ENCODE data around the gene TAF11L11. TPM values are rescaled to one million over a fixed set of nuclear protein-coding genes. Genes with fewer than 3 reads are reported as not detected.
A peak's percentile ranks its signal among the peaks of the same experiment; 100 is the strongest.
"Not testable (repeated sequence)": the region's sequence is repeated elsewhere in the genome, so short reads cannot be mapped to it uniquely, and the experiment has no call there.

TAF11L11 gene
- total RNA-seq (not detected), polyA plus RNA-seq (not detected)
- long read RNA-seq, donor 1, result 0 reads
- long read RNA-seq, donor 2, result 0 reads
- long read RNA-seq, donor 3, result 0 reads
- long read RNA-seq, donor 4, result 0 reads
- long read RNA-seq, donor 5, result 0 reads
- long read RNA-seq, donor 6, result 0 reads
- long read RNA-seq, donor 7, result 0 reads
- long read RNA-seq, donor 8, result 0 reads
- long read RNA-seq, donor 9, result 0 reads
- long read RNA-seq, donor 10, result 0 reads

GRCh38 chr5:17603880-17604279 is at the start of gene TAF11L11:
Gene TAF11L11 (plus strand): TSS chr5:17604183.
- H3K27ac ChIP-seq; DNase-seq; H3K4me1 ChIP-seq (replicated peaks in 1 of 2); H3K9me3 ChIP-seq (replicated peaks in 1 of 3); H3K36me3 ChIP-seq (replicated peaks in 1 of 2); H3K4me3 ChIP-seq; H3K27me3 ChIP-seq; intact Hi-C loops (cut with DNase I): not testable (repeated sequence)
- 71 to 84% (median 74%) methylated on average over 6 of the region's 6 CpGs for WGBS, 4 donors

GRCh38 chr5:17585658-17586057 is 18.3 kb upstream of the TAF11L11 start, which contains the start of gene TAF11L7:
Gene TAF11L7 (minus strand): TSS chr5:17585758.
- H3K9me3 ChIP-seq (replicated peaks in 1 of 3); H3K4me1 ChIP-seq (replicated peaks in 1 of 2); H3K4me3 ChIP-seq; H3K36me3 ChIP-seq (replicated peaks in 1 of 2); intact Hi-C loops (cut with DNase I); H3K27me3 ChIP-seq; H3K27ac ChIP-seq; DNase-seq: not testable (repeated sequence)
- no CpG with 5 or more reads among the region's 16 CpGs for WGBS, 4 donors

GRCh38 chr5:17590860-17591259 is 13.1 kb upstream of the TAF11L11 start, which contains the start of gene TAF11L8:
Gene TAF11L8 (minus strand): TSS chr5:17590960.
- intact Hi-C loops (cut with DNase I); H3K36me3 ChIP-seq (replicated peaks in 1 of 2); H3K4me1 ChIP-seq (replicated peaks in 1 of 2); H3K27ac ChIP-seq; H3K9me3 ChIP-seq (replicated peaks in 1 of 3); DNase-seq; H3K4me3 ChIP-seq; H3K27me3 ChIP-seq: not testable (repeated sequence)
- WGBS, 4 donors, result no CpG with 5 or more reads among the region's 16 CpGs

GRCh38 chr5:17594255-17594654 is 9.7 kb upstream of the TAF11L11 start, which contains the start of gene TAF11L9:
Gene TAF11L9 (minus strand): TSS chr5:17594394.
- not testable (repeated sequence) for H3K4me1 ChIP-seq (replicated peaks in 1 of 2)

GRCh38 chr5:17597728-17598127 is 6.3 kb upstream of the TAF11L11 start, which contains the start of gene TAF11L10:
Gene TAF11L10 (minus strand): TSS chr5:17597828.
- H3K9me3 ChIP-seq (replicated peaks in 1 of 3); H3K4me3 ChIP-seq; H3K27me3 ChIP-seq; H3K36me3 ChIP-seq (replicated peaks in 1 of 2); intact Hi-C loops (cut with DNase I); H3K4me1 ChIP-seq (replicated peaks in 1 of 2); DNase-seq; H3K27ac ChIP-seq: not testable (repeated sequence)
- 40 to 82% methylated on average over 1 to 7 of the region's 15 CpGs; no CpG with 5 or more reads in 2 of the 4 donors for WGBS, 4 donors

More at GRCh38 chr5:17594255-17594654, 9.7 kb upstream of the TAF11L11 start, which contains the start of gene TAF11L9:
- H3K27ac ChIP-seq; H3K4me3 ChIP-seq; intact Hi-C loops (cut with DNase I); H3K36me3 ChIP-seq (replicated peaks in 1 of 2); H3K9me3 ChIP-seq (replicated peaks in 1 of 3); H3K27me3 ChIP-seq: not testable (repeated sequence)
- peak in 1 of 7 donors; percentile 10 for DNase-seq
- WGBS, 4 donors, result 90 to 97% (median 94%) methylated on average over 8 to 12 of the region's 15 CpGs

GRCh38 chr5:17604951-17605350 is 968 bp downstream of the TAF11L11 start:
- no peaks in the 10 kb centered on the region for H3K4me1 ChIP-seq (replicated peaks in 1 of 2)
- no peak for DNase-seq
- WGBS, 4 donors, result 84 to 89% (median 86%) methylated on average over 8 to 14 of the region's 14 CpGs
- no peaks in the 10 kb centered on the region for H3K9me3 ChIP-seq (replicated peaks in 1 of 3)
- intact Hi-C loops (cut with DNase I), result no loop called here
- TF ChIP-seq CTCF (IDR thresholded peaks at IDR 0.05) (no peak), POLR2A (IDR thresholded peaks at IDR 0.05) (no peak)
- no peak overlapping the region for H3K27ac ChIP-seq
- H3K4me3 ChIP-seq, result no peak overlapping the region
- H3K27me3 ChIP-seq, result no peaks in the 10 kb centered on the region
- no peaks in the 10 kb centered on the region for H3K36me3 ChIP-seq (replicated peaks in 1 of 2)

GRCh38 chr5:17607461-17607860 is 3.5 kb downstream of the TAF11L11 start:
- H3K36me3 ChIP-seq (replicated peaks in 1 of 2); H3K4me3 ChIP-seq; H3K4me1 ChIP-seq (replicated peaks in 1 of 2); H3K27ac ChIP-seq; H3K27me3 ChIP-seq; H3K9me3 ChIP-seq (replicated peaks in 1 of 3); intact Hi-C loops (cut with DNase I); DNase-seq: not testable (repeated sequence)
- 78 to 93% (median 86%) methylated on average over 3 to 4 of the region's 4 CpGs for WGBS, 4 donors

- H3K9me3 ChIP-seq (replicated peaks in 1 of 3); H3K27ac ChIP-seq; H3K27me3 ChIP-seq; H3K4me3 ChIP-seq; H3K36me3 ChIP-seq (replicated peaks in 1 of 2); DNase-seq; intact Hi-C loops (cut with DNase I); H3K4me1 ChIP-seq (replicated peaks in 1 of 2): not testable (repeated sequence)
- 68 to 81% (median 76%) methylated on average over 2 of the region's 2 CpGs; no CpG with 5 or more reads in 1 of the 4 donors for WGBS, 4 donors
These were observed 6.1 kb downstream of the TAF11L11 start, which contains the start of gene TAF11L12 for GRCh38 chr5:17610092-17610491. Gene TAF11L12 (plus strand): TSS chr5:17610392.
